ENCODE results near the gene GLI2.

DNA sequence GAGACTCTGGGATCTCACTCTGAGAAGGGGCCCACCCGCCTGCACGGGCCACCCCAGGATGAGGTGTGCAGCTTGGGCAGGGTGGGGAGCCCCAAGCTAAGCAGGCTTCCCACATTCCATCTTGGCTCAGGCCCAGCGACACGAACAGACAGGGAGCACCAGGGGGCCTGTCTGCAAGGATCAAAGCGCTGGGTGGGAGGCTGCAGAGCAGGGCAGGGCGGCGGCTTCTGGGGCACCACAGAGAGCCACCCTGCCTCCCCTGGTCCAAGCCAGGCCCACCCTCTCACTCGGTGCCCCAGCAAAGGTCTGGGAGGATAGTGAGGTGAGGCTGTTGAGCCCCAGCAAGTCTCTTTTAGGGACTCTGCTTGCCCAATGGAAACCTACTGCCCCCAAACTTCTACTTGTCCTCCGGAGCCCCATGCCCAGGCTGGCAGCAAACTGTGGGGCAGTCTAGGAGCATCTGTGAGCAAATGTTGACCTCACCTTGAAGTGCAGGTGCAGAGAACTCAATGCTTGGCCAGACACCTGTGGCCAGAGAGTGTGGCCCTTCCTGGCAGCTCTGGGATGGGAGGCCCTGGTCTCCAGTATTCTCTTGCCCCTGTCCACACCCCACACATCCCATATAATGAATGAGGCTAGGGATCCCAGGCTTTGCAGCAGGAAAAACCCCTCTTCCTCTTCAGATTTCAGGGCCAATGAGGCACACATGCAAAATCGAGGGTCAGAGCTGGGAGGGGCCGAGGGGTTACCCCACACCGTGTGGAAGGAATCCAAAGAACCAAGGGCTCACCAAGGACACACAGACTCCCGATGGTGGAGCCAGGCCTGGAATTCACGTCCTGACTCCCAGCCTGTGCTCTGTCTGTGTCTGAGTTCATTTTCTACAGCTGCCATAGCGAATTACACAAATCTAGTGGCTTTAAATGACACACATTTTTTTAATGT, 18.8 kb upstream of the GLI2 start:
- TF ChIP-seq, protein P1, sequence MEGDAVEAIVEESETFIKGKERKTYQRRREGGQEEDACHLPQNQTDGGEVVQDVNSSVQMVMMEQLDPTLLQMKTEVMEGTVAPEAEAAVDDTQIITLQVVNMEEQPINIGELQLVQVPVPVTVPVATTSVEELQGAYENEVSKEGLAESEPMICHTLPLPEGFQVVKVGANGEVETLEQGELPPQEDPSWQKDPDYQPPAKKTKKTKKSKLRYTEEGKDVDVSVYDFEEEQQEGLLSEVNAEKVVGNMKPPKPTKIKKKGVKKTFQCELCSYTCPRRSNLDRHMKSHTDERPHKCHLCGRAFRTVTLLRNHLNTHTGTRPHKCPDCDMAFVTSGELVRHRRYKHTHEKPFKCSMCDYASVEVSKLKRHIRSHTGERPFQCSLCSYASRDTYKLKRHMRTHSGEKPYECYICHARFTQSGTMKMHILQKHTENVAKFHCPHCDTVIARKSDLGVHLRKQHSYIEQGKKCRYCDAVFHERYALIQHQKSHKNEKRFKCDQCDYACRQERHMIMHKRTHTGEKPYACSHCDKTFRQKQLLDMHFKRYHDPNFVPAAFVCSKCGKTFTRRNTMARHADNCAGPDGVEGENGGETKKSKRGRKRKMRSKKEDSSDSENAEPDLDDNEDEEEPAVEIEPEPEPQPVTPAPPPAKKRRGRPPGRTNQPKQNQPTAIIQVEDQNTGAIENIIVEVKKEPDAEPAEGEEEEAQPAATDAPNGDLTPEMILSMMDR (IDR thresholded peaks at IDR 0.05; ENCODE audit: low read length): no peak
- TF ChIP-seq EZH2 (optimal IDR thresholded peaks at IDR 0.05; ENCODE audit: low read depth, low read length): no peak
- no peak for TF ChIP-seq EZH2phosphoT487 (IDR thresholded peaks at IDR 0.05; ENCODE audit: low read length)

All from MM.1S (cell line).